ENCODE data around the gene KCNE3.

- TF ChIP-seq CTCF (IDR thresholded peaks at IDR 0.05), result no peak
- no peak for TF ChIP-seq POLR2A (IDR thresholded peaks at IDR 0.05)
Measured at GRCh38 chr11:74485868-74486267, 18.5 kb upstream of the KCNE3 start.
